ENCODE measurements around the gene RHOT2.

RHOT2 gene

GRCh38 chr16:670485-671352 lies 2.8 kb downstream of the RHOT2 start:
- no peak for DNase-seq (ENCODE audit: low read depth)

GRCh38 chr16:671353-672131 lies 3.6 kb downstream of the RHOT2 start:
- no peak for DNase-seq (ENCODE audit: low read depth)

GRCh38 chr16:672371-672770 lies 4.4 kb downstream of the RHOT2 start:
- DNase-seq (ENCODE audit: low read depth) = no peak

- no peak for DNase-seq (ENCODE audit: low read depth)
Observed at GRCh38 chr16:672851-673250, 4.9 kb downstream of the RHOT2 start.

- no peak for DNase-seq (ENCODE audit: low read depth)
Observed at GRCh38 chr16:673399-673991, 5.6 kb downstream of the RHOT2 start.

- DNase-seq (ENCODE audit: low read depth) = no peak
Observed at GRCh38 chr16:674214-674881, 6.4 kb downstream of the RHOT2 start.

GRCh38 chr16:674968-675883 lies 7.3 kb downstream of the RHOT2 start, which contains the start of gene RHBDL1:
TSS of gene RHBDL1 (plus strand) at chr16:675671. CDS start at chr16:675791, 120 bp downstream.
- DNase-seq (ENCODE audit: low read depth) = no peak

- DNase-seq (ENCODE audit: low read depth) = no peak
Observed at GRCh38 chr16:675884-676564, 8.1 kb downstream of the RHOT2 start.

GRCh38 chr16:676565-676902 lies 8.6 kb downstream of the RHOT2 start:
- DNase-seq (ENCODE audit: low read depth) = no peak

GRCh38 chr16:676913-677312 lies 9.0 kb downstream of the RHOT2 start:
- no peak for DNase-seq (ENCODE audit: low read depth)

GRCh38 chr16:677316-678190 lies 9.6 kb downstream of the RHOT2 start:
- no peak for DNase-seq (ENCODE audit: low read depth)

GRCh38 chr16:678209-678857 lies 10.4 kb downstream of the RHOT2 start:
- DNase-seq (ENCODE audit: low read depth) = no peak

- no peak for DNase-seq (ENCODE audit: low read depth)
Observed at GRCh38 chr16:678858-679813, 11.2 kb downstream of the RHOT2 start.

GRCh38 chr16:679814-680624 lies 12.1 kb downstream of the RHOT2 start, which contains the start of gene STUB1:
TSS of gene STUB1 (plus strand) at chr16:680410. CDS start at chr16:680526, 116 bp downstream.
- peak; percentile 78 for DNase-seq (ENCODE audit: low read depth)

GRCh38 chr16:680625-680945 lies 12.7 kb downstream of the RHOT2 start:
- DNase-seq (ENCODE audit: low read depth) = no peak

GRCh38 chr16:680967-681745 lies 13.2 kb downstream of the RHOT2 start:
- DNase-seq (ENCODE audit: low read depth) = no peak
